Suprapubic skin (tissue), 4 donors: ENCODE data around the gene ETS1.

ENCODE experiments used
- CTCF ChIP-seq, 2 donors: fragments of 200-600 bp in 1 of 2; fragments of 450-650 bp in 1 of 2; sonication (generic) in 1 of 2; IDR thresholded peaks; one replicate each; pipeline ENCODE4 v1.5.1; 2016 to 2019; ENCODE audit warnings: antibody characterized with exemption in 2 of 2, mild to moderate bottlenecking in 1 of 2, moderate library complexity in 1 of 2
- POLR2A ChIP-seq, 2 donors: fragments of 450-650 bp; IDR thresholded peaks; one replicate each; pipeline ENCODE4 v1.6.1; 2017; ENCODE audit warnings: antibody characterized with exemption in 2 of 2, mild to moderate bottlenecking in 2 of 2, moderate library complexity in 2 of 2
- POLR2AphosphoS5 ChIP-seq, 3 donors: sonication (generic); formaldehyde crosslinking; IDR thresholded peaks; one replicate each; pipeline ENCODE4 v1.6.1; 2017; ENCODE audit warnings: antibody characterized with exemption in 3 of 3

GRCh38 chr11:128498721-128499245, 88.6 kb downstream of the ETS1 start:
- TF ChIP-seq POLR2AphosphoS5 (IDR thresholded peaks at IDR 0.05): no peak
- TF ChIP-seq CTCF (IDR thresholded peaks at IDR 0.05): no peak
- no peak for TF ChIP-seq POLR2A (IDR thresholded peaks at IDR 0.05)
